GM18526 (cell line): ENCODE data around the gene GRK1.

Experiments
- POLR2A ChIP-seq: IDR thresholded peaks from 3 replicates; pipeline ENCODE4 v1.6.1; 2011; ENCODE audit not compliant: insufficient read length; ENCODE audit errors: extremely low read depth

The GRK1 gene

DNA sequence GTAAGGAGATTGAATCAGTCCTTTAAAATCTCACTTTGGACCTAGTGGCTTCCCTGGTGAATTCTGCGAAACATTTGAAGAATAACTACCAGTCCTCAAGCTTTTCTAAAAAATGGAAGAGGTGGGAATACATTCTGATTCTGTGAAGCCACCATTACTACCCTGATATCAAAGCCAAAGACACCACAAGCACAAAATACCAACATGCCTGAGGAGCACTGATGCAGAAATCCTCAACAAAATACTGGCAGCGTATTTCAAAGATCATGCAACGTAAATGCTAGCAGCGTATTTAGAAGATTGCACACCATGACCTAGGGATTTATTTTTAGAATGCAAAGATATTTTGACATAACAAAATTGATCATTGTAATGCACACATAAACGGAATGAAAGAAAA is 23.4 kb upstream of the GRK1 start:
- TF ChIP-seq POLR2A: no peak

- TF ChIP-seq POLR2A: no peak
Observed at GRCh38 chr13:113644800-113645199, 22.2 kb upstream of the GRK1 start.

DNA sequence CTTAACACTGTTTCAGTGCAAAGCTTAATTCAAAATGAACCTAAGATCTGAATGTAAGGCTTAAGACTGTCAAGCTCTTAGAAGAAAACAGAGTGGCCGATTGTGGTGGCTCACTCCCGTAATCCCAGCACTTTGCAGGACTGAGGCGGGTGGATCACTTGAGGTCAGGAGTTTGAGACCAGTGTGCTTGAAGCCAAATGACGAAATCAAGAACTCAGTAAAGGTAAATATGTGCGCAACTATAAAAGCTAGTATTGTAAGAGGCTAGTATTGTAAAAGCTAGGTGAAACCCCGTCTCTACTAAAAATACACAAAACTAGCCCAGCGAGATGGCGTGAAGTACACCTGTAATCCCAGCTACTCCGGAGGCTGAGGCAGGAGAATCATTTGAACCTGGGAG is 21.7 kb upstream of the GRK1 start:
- no peak for TF ChIP-seq POLR2A

- no peak for TF ChIP-seq POLR2A
Observed at GRCh38 chr13:113646376-113646775, 20.6 kb upstream of the GRK1 start.

DNA sequence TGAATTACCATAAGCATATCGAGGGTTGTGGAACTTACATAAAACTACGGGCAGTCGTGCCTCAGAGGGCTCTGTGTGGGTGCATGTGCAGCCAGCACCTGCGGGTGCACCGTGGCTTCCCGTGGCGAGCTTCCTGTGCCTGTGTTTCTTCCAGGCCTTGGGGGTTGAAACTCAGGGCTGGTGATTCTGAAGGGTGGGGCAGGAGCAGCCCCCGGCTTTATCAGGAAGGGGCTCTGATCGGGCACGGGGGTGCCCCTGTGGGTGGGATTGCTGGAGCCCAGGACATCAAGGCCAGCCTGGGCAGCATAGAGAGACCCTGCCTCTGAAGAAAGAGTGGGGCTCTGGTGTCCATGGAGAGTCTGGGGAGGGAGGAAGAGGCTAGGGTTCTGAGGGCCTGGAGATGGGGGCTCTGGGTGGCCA is 20.1 kb upstream of the GRK1 start:
- no peak for TF ChIP-seq POLR2A

DNA sequence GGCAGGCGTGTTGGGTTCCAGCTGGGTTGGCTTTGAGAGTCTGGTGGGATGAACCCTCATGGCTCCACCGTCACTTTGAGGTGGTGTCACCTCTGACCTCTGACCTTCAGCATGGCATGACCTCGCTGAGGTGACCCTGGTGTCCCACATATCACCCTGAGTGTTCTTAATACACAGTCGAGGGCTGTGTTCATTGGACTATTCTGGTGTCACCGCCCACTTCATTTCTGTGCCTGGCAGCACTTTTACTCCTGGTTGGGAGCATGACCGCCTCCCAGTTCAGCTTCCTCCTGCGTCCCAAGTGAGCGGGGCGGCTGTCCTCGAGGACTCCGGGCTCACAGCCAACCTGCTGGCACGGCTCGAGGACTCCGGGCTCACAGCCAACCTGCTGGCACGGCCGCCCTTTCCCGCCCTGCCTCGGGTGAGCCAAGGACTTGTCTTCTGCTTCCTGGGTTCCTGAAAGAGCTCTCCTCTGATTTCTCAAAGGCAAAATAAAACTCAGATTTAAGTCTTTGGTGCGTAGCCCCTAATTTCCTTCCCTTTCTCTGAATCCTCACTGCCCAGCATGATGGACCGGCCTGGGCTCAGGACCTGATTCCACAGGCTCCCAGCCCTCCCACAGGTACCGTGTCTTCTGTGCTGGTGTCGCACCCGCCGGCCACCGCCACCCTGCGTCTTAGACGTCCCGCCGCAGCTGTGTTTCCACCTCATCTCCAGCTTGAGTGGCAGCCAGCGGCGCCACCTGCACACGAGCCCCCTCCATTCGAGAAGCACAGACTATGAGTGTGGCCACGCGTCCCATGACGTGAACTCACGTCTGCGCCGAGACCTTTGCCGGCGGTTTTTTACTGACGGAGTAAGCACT is 19.4 kb upstream of the GRK1 start:
- TF ChIP-seq POLR2A: no peak

DNA sequence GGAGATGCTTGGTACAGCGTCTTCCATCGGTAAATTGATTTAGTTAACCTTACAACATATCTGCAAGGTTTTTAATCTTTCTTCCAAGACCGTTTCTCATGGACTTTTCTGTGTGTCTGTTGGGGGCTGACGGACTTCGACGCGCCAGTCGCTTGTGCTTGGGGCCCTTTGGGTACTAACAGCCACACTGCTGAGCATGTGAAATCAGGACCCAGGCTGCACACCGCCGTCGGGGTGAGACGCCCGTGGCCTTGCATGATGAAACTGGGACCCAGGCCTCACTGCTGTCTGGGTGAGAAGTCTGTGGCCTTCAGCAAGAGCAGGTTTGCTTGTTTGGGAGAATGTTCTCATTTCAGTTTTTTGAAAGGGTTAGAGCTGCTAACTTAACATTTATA is 18.8 kb upstream of the GRK1 start:
- no peak for TF ChIP-seq POLR2A

GRCh38 chr13:113649212-113649611 is 17.8 kb upstream of the GRK1 start:
- no peak for TF ChIP-seq POLR2A

DNA sequence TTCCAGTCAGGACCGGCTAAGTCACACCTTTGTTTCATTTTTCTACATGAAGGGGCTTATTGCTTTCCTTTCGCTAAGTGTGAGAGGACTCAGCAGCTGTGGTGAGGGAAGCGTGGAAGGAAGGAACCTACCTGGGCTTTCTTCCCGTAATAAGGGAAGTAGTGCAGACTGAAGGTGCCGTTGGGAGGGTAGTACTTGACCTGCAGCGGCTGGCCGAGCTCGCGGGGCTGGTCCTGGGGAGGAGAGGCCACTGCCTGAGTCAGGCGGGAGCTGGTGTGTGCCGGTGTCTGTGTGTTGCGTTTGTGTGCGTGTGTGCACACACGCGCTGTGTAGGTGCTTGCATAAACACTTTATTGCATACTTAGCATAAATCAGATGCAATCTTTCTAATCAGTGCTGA is 16.7 kb upstream of the GRK1 start:
- no peak for TF ChIP-seq POLR2A

DNA sequence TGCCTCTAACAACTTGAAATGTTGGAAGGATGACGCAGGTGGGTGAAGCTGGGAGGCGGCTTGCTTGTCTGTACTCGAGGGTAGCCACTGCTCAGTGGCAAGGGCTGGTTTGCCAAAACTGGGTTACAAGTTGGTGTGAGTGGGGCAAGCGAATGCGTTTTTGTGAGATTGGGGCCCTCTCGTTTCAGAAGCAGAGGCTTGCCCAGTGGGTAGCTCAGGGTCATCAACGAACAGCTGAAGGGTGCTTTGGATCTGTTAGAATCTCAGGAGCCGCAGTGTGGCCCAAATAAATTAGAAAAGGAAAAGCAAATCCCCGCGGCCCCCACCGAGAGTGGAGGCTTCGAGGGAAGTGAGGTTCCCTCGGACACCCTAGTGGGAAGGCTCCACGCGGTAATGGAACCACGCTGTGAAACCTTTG is 16.3 kb upstream of the GRK1 start:
- TF ChIP-seq POLR2A: no peak

GRCh38 chr13:113651511-113652403 is 15.3 kb upstream of the GRK1 start:
- no peak for TF ChIP-seq POLR2A

DNA sequence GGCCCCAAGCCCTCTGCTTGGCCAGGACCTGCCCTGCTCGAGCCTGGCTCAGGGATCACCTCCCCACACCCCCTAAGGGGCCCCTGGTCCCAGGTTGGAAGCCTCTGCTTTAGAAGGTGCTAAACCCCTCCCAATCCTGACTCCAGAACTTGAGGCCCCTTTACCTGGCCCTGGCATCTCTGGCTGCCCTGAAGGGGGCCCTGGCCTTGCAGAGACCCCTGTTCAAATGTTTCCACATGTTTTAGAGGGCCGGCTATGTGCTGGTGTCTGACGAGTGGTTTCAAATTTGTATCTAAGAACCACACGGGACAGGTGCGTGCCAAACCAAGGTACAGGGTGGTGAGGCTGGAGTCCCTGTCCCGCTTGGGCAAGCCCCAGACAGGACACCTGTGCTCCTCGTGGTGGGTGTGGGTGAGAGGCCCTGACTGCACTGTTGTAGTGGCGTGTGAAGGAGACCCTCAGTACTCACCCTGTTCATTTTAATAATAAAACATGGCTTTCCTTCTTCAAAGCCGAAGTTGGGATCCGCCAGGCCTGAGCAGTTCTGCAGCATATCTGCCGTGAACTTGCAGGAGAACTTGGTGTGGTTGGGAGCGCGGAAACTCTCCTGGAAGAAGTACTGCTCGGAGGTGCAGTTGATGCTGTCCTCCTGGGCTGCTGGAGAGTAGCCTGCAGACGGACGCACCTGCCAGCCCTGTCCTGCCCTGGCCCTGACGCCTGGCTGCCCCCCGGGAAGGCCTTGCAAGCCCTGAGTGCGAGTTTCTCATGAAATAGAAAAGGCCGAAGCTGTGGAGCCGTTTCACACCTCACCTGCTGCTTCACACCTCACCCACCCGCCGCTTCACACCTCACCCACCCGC is 14.4 kb upstream of the GRK1 start:
- no peak for TF ChIP-seq POLR2A

- no peak for TF ChIP-seq POLR2A
Observed at GRCh38 chr13:113653264-113654174, 13.5 kb upstream of the GRK1 start.

- no peak for TF ChIP-seq POLR2A
Observed at GRCh38 chr13:113654175-113654560, 12.9 kb upstream of the GRK1 start.
